Mesenchymal stem cell (in vitro differentiated cells and primary cell): ENCODE results near the gene SEC24A. TPM values are rescaled to one million over a fixed set of nuclear protein-coding genes. Genes with fewer than 3 reads are reported as not detected.

ENCODE experiments used
- DNase-seq: peaks from one replicate; pipeline ENCODE4 v3.0.0-alpha.2; 2013
- H2AFZ ChIP-seq: one replicate; pipeline ENCODE4 v1.6.1; 2013; ENCODE audit warnings: low read depth, mild to moderate bottlenecking, control low read depth, inconsistent platforms, low read length, moderate library complexity
- H2AK5ac ChIP-seq: 2 replicates; pipeline ENCODE4 v1.6.1; 2013; ENCODE audit warnings: low read length, moderate library complexity, mild to moderate bottlenecking, inconsistent platforms; ENCODE audit not compliant: severe bottlenecking
- H2BK120ac ChIP-seq: one replicate; pipeline ENCODE4 v1.6.1; 2013; ENCODE audit warnings: low read depth, mild to moderate bottlenecking, inconsistent platforms, low read length, moderate library complexity
- H2BK12ac ChIP-seq, 2 experiments: one replicate each; pipeline ENCODE4 v1.6.1; 2013; ENCODE audit warnings: inconsistent platforms in 2 of 2, low read length in 2 of 2, mild to moderate bottlenecking in 2 of 2, moderate library complexity in 2 of 2, control low read depth in 1 of 2
- H2BK15ac ChIP-seq: one replicate; pipeline ENCODE4 v1.6.1; 2013; ENCODE audit warnings: mild to moderate bottlenecking, low read depth, inconsistent platforms; ENCODE audit not compliant: poor library complexity, severe bottlenecking
- H2BK5ac ChIP-seq: 2 replicates; pipeline ENCODE4 v1.6.1; 2013; ENCODE audit warnings: low read depth, mild to moderate bottlenecking, low read length, control low read depth, inconsistent platforms; ENCODE audit not compliant: poor library complexity, severe bottlenecking
- H3K14ac ChIP-seq, 2 experiments: one replicate each; pipeline ENCODE4 v1.6.1; 2013; ENCODE audit warnings: inconsistent platforms in 2 of 2, low read length in 2 of 2, control low read depth in 1 of 2, mild to moderate bottlenecking in 1 of 2, moderate library complexity in 1 of 2
- H3K18ac ChIP-seq, 2 experiments: one replicate each; pipeline ENCODE4 v1.6.1; 2013; ENCODE audit warnings: inconsistent platforms in 2 of 2, low read length in 2 of 2, control low read depth in 1 of 2, low read depth in 1 of 2, mild to moderate bottlenecking in 1 of 2
- H3K23ac ChIP-seq, 2 experiments: one replicate each; pipeline ENCODE4 v1.6.1; 2013; ENCODE audit warnings: inconsistent platforms in 2 of 2, low read length in 2 of 2, mild to moderate bottlenecking in 2 of 2, moderate library complexity in 2 of 2, control low read depth in 1 of 2
- H3K27ac ChIP-seq: 2 replicates; pipeline ENCODE4 v1.5.1; 2013; ENCODE audit warnings: mild to moderate bottlenecking, moderate library complexity, low read length, control low read depth, inconsistent platforms; ENCODE audit not compliant: poor library complexity, severe bottlenecking
- H3K27me3 ChIP-seq, 2 experiments: 2 replicates each; pipeline versions ENCODE4 v1.6.1 to v1.7.0; 2013; ENCODE audit warnings: low read length in 2 of 2, mild to moderate bottlenecking in 2 of 2, moderate library complexity in 2 of 2, control low read depth in 1 of 2, inconsistent platforms in 1 of 2; ENCODE audit not compliant: control insufficient read depth in 1 of 2, insufficient read depth in 1 of 2
- H3K36me3 ChIP-seq, 2 experiments: 2 replicates each; pipeline versions ENCODE4 v1.6.1 to v1.7.0; 2013; ENCODE audit warnings: low read length in 2 of 2, control low read depth in 1 of 2, inconsistent platforms in 1 of 2, low read depth in 1 of 2, mild to moderate bottlenecking in 1 of 2; ENCODE audit not compliant: insufficient read depth in 2 of 2, control insufficient read depth in 1 of 2
- H3K4ac ChIP-seq, 2 experiments: one replicate each; pipeline ENCODE4 v1.6.1; 2013; ENCODE audit warnings: inconsistent platforms in 2 of 2, low read length in 2 of 2, mild to moderate bottlenecking in 2 of 2, moderate library complexity in 2 of 2, control low read depth in 1 of 2, low read depth in 1 of 2
- H3K4me1 ChIP-seq: 2 replicates; pipeline ENCODE4 v1.6.1; 2013; ENCODE audit warnings: low read depth, low read length, control low read depth; ENCODE audit not compliant: control insufficient read depth, insufficient read depth
- H3K4me2 ChIP-seq: 2 replicates; pipeline ENCODE4 v1.6.1; 2013; ENCODE audit warnings: low read length, mild to moderate bottlenecking, inconsistent platforms; ENCODE audit not compliant: poor library complexity, severe bottlenecking
- H3K4me3 ChIP-seq, 2 experiments: 2 replicates each; pipeline versions ENCODE4 v1.5.1 to v1.7.0; 2013; ENCODE audit warnings: low read length in 2 of 2, mild to moderate bottlenecking in 2 of 2, control low read depth in 1 of 2, low read depth in 1 of 2; ENCODE audit not compliant: insufficient read depth in 1 of 2
- H3K79me1 ChIP-seq: replicated peaks from 2 replicates; pipeline ENCODE4 v1.6.1; 2013; ENCODE audit warnings: mild to moderate bottlenecking, control low read depth, low read length, inconsistent platforms; ENCODE audit not compliant: poor library complexity, severe bottlenecking
- H3K9ac ChIP-seq: 2 replicates; pipeline ENCODE4 v1.7.0; 2013; ENCODE audit warnings: mild to moderate bottlenecking, low read length, moderate library complexity
- H3K9me3 ChIP-seq: 2 replicates; pipeline ENCODE4 v1.7.0; 2013; ENCODE audit warnings: mild to moderate bottlenecking, low read length; ENCODE audit not compliant: control insufficient read depth
- H4K8ac ChIP-seq: one replicate; pipeline ENCODE4 v1.6.1; 2013; ENCODE audit warnings: inconsistent platforms, mild to moderate bottlenecking, low read length, moderate library complexity
- H4K91ac ChIP-seq: one replicate; pipeline ENCODE4 v1.6.1; 2013; ENCODE audit warnings: mild to moderate bottlenecking, low read length, inconsistent platforms
- WGBS: methylation state at CpG from one replicate; pipeline ENCODE4 v1.1.7; 2013; ENCODE audit warnings: mixed read lengths; 5-methylcytosine and 5-hydroxymethylcytosine counted together
- small RNA-seq: library from polyadenylated mRNA; stranded (forward); fragments of <200 nt; extraction: miRNeasy Mini kit (QIAGEN cat#:217004); gene quantifications from one replicate; pipeline ENCODE3, GENCODE V24; 2013; ENCODE audit warnings: low read depth

The SEC24A gene

DNA sequence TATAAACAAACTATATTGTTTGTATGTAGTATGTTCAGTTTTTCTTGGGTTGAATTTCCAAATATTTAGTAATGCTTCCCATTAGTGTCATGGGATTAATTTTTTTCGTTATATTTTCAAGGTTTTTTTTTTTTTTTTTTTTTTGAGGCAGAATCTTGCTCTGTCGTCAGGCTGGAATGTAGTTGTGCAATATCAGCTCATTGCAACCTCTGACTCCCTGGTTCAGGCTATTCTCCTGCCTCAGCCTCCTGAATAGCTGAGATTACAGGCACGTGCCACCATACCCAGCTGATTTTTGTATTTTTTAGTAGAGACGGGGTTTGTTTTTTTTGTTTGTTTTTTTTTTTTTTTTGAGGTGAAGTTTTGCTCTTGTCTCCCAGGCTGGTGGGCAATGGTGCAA is 120.6 kb downstream of the SEC24A start:
- Histone ChIP-seq H3K9ac (peak overlapping the region; percentile 18), H3K18ac (no peak overlapping the region), H4K91ac (no peak overlapping the region), H3K36me3 (peaks cover 53 to 84% of the 10 kb centered on the region in 2 experiments), H3K4me1 (no peaks in the 10 kb centered on the region), H3K23ac (no peak overlapping the region), H2AFZ (no peak overlapping the region), H3K14ac (no peak overlapping the region), H4K8ac (no peak overlapping the region), H3K27ac (no peak overlapping the region), H2AK5ac (no peak overlapping the region), H3K27me3 (no peaks in the 10 kb centered on the region), H3K79me1 (peaks cover 20% of the 10 kb centered on the region), H3K9me3 (no peaks in the 10 kb centered on the region), H2BK120ac (no peak overlapping the region), H3K4ac (no peak overlapping the region), H2BK5ac (no peak overlapping the region), H2BK12ac (no peak overlapping the region), H3K4me3 (no peak overlapping the region), H3K4me2 (no peak overlapping the region), H2BK15ac (no peak overlapping the region)
- 90% methylated on average over 3 of the region's 4 CpGs for WGBS
- peak; percentile 47 for DNase-seq

DNA sequence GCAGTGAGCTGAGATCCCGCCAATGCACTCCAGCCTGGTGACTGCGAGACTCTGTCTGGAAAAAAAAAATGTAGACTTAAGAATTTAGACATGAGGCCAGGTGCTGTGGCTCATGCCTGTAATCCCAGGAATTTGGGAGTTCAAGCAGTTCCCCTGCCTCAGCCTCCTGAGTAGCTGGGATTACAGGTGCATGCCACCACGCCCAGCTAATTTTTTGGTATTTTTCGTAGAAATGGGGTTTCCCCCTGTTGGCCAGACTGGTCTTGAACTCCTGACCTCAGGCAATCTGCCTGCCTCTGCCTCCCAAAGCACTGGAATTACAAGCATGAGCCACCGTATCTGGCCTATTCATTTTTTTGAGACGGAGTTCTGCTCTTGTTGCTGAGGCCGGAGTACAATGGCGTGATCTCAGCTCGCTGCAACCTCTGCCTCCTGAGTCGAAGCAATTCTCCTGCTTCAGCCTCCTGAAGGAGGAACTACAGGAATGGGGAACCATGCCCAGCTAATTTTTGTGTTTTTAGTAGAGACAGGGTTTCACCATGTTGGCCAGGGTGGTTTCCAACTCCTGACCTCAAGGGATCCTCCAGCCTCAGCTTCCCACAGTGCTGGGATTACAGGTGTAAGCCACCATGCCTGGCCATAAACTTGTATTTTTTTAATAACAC is 124.0 kb downstream of the SEC24A start:
- WGBS = 95% methylated on average over 10 of the region's 10 CpGs

GRCh38 chr5:134777366-134777765 is 128.8 kb downstream of the SEC24A start:
- no peak overlapping the region for H3K9ac ChIP-seq
- H3K4me1 ChIP-seq = no peaks in the 10 kb centered on the region
- no peak overlapping the region for H3K4me2 ChIP-seq
- H3K4ac ChIP-seq = no peak overlapping the region
- no peak for DNase-seq
- peaks cover 45 to 90% of the 10 kb centered on the region in 2 experiments for H3K36me3 ChIP-seq
- no peak overlapping the region for H4K8ac ChIP-seq
- H3K79me1 ChIP-seq = peaks cover 11% of the 10 kb centered on the region
- no peak overlapping the region for H3K18ac ChIP-seq
- no peak overlapping the region for H4K91ac ChIP-seq
- no peak overlapping the region for H2AFZ ChIP-seq
- no peak overlapping the region for H2BK12ac ChIP-seq
- 88% methylated on average over 1 of the region's 2 CpGs for WGBS
- no peak overlapping the region for H3K23ac ChIP-seq
- H3K27me3 ChIP-seq = no peaks in the 10 kb centered on the region
- no peak overlapping the region for H3K4me3 ChIP-seq
- no peak overlapping the region for H3K14ac ChIP-seq
- no peak overlapping the region for H2BK120ac ChIP-seq
- H2BK15ac ChIP-seq = no peak overlapping the region
- no peak overlapping the region for H2BK5ac ChIP-seq
- no peaks in the 10 kb centered on the region for H3K9me3 ChIP-seq
- no peak overlapping the region for H2AK5ac ChIP-seq
- H3K27ac ChIP-seq = no peak overlapping the region

More for the DNA sequence above, 124.0 kb downstream of the SEC24A start:
- peaks cover 14% of the 10 kb centered on the region for H3K79me1 ChIP-seq
- H3K36me3 ChIP-seq = peaks cover 54 to 88% of the 10 kb centered on the region in 2 experiments
- no peak overlapping the region for H3K4me2 ChIP-seq
- DNase-seq = no peak
- H4K91ac ChIP-seq = no peak overlapping the region
- H3K4me3 ChIP-seq = no peak overlapping the region
- H3K14ac ChIP-seq = no peak overlapping the region
- no peak overlapping the region for H4K8ac ChIP-seq
- no peak overlapping the region for H2BK5ac ChIP-seq
- no peak overlapping the region for H2AFZ ChIP-seq
- H3K18ac ChIP-seq = no peak overlapping the region
- H3K4me1 ChIP-seq = no peaks in the 10 kb centered on the region
- H3K9me3 ChIP-seq = no peaks in the 10 kb centered on the region
- H3K9ac ChIP-seq = no peak overlapping the region
- H2AK5ac ChIP-seq = no peak overlapping the region
- no peak overlapping the region for H3K23ac ChIP-seq
- no peaks in the 10 kb centered on the region for H3K27me3 ChIP-seq
- H2BK12ac ChIP-seq = no peak overlapping the region
- no peak overlapping the region for H3K4ac ChIP-seq
- H2BK120ac ChIP-seq = no peak overlapping the region
- H3K27ac ChIP-seq = no peak overlapping the region
- H2BK15ac ChIP-seq = no peak overlapping the region

Small RNAs within 50 kb of the gene (small RNA-seq; reads per million reads assigned to genes)
- gene RNU6-1164P (not detected), gene RNU6-1311P (not detected), gene RNU6-757P (not detected)
